ENCODE data around the gene FAM221A.
"Not testable (repeated sequence)": the region's sequence is repeated elsewhere in the genome, so short reads cannot be mapped to it uniquely, and the experiment has no call there.

The FAM221A gene

GRCh38 chr7:23709081-23709750, 29.2 kb downstream of the FAM221A start:
- DNase-seq (ENCODE audit: low spot score): no peak

- DNase-seq (ENCODE audit: low spot score): no peak
Observed at GRCh38 chr7:23710000-23710399, 30.0 kb downstream of the FAM221A start, which contains the start of gene STK31. Gene STK31 (plus strand): TSS chr7:23710219. CDS start chr7:23710286, 67 bp downstream.

GRCh38 chr7:23712368-23713284, 32.6 kb downstream of the FAM221A start:
- DNase-seq (ENCODE audit: low spot score): peak; percentile 69

- peak; percentile 41 for DNase-seq (ENCODE audit: low spot score)
Observed at GRCh38 chr7:23713285-23714149, 33.5 kb downstream of the FAM221A start.

GRCh38 chr7:23714150-23714464, 34.1 kb downstream of the FAM221A start:
- no peak for DNase-seq (ENCODE audit: low spot score)

GRCh38 chr7:23714579-23714978, 34.6 kb downstream of the FAM221A start:
- no peak for DNase-seq (ENCODE audit: low spot score)

GRCh38 chr7:23715099-23715498, 35.1 kb downstream of the FAM221A start:
- no peak for DNase-seq (ENCODE audit: low spot score)

GRCh38 chr7:23717788-23718187, 37.8 kb downstream of the FAM221A start:
- no peak for DNase-seq (ENCODE audit: low spot score)

GRCh38 chr7:23721456-23721855, 41.5 kb downstream of the FAM221A start:
- no peak for DNase-seq (ENCODE audit: low spot score)

- DNase-seq (ENCODE audit: low spot score): not testable (repeated sequence)
Observed at GRCh38 chr7:23722587-23723216, 42.7 kb downstream of the FAM221A start.

GRCh38 chr7:23724113-23724512, 44.1 kb downstream of the FAM221A start:
- not testable (repeated sequence) for DNase-seq (ENCODE audit: low spot score)

GRCh38 chr7:23742051-23742450, 62.1 kb downstream of the FAM221A start:
- no peak for DNase-seq (ENCODE audit: low spot score)

GRCh38 chr7:23743226-23743625, 63.2 kb downstream of the FAM221A start:
- no peak for DNase-seq (ENCODE audit: low spot score)

GRCh38 chr7:23746629-23747028, 66.6 kb downstream of the FAM221A start:
- no peak for DNase-seq (ENCODE audit: low spot score)

GRCh38 chr7:23751852-23752251, 71.9 kb downstream of the FAM221A start:
- DNase-seq (ENCODE audit: low spot score): no peak
